Esophagus squamous epithelium (tissue), 4 donors: Measurements from ENCODE around the gene DOCK2.

Experiments
- CTCF ChIP-seq, 6 experiments: fragments of 450-650 bp in 4 of 6; fragments of 200-600 bp in 2 of 6; sonication (generic) in 2 of 6; IDR thresholded peaks; one replicate each; pipeline ENCODE4 v1.5.1; 2016 to 2019; ENCODE audit warnings: antibody characterized with exemption in 6 of 6, mild to moderate bottlenecking in 4 of 6, moderate library complexity in 4 of 6
- POLR2A ChIP-seq, 4 donors: fragments of 450-650 bp; IDR thresholded peaks; one replicate each; pipeline ENCODE4 v1.6.1; 2017; ENCODE audit warnings: antibody characterized with exemption in 4 of 4, mild to moderate bottlenecking in 4 of 4, moderate library complexity in 3 of 4

DNA sequence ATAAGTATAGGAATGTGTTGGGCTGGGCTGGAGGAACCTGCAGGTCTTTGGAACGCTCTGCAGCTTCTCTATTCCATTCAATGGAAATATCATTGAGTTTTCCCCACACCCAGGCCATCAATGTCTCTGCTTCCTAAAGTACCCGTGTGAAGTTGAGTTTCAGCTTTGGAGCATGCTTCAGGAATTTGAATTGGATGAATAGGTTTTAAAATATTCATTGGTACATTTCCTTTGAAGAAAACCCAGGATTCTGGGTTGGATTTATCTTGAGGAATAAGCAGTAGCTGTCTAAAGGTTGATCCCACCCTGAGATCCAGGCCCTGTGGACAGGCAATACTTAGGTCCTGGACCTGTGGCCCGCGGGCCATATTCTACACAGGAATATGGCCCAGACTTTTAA is 306.0 kb downstream of the DOCK2 start:
- TF ChIP-seq CTCF (IDR thresholded peaks at IDR 0.05) (no peak), POLR2A (IDR thresholded peaks at IDR 0.05) (no peak)
